ENCODE results near the gene IKZF3.
"Not testable (repeated sequence)": the region's sequence is repeated elsewhere in the genome, so short reads cannot be mapped to it uniquely, and the experiment has no call there.

The IKZF3 gene

GRCh38 chr17:39777534-39778365 is 86.4 kb downstream of the IKZF3 start:
- no peak for DNase-seq (ENCODE audit: low read depth)

DNA sequence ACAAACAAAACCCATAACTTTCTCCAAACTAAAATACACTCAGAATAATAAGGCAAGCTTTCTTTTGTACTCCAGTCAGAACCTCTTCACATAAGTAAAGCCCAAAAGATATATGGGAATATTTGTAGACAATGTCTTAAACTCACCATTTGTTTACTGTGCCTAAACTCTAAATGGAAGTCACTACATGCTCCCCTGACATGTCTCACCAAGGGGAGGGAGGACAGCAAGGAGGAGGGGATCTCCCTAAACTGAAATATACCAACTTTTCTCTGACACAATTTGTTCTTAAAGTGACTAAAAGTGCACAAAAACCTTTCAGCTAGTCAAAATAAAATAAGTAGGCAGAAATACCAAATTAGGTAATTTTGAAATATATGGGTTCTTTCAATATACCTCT is 87.9 kb downstream of the IKZF3 start:
- DNase-seq (ENCODE audit: low read depth) = no peak

- no peak for DNase-seq (ENCODE audit: low read depth)
Measured at GRCh38 chr17:39775031-39775430, 89.1 kb downstream of the IKZF3 start.

DNA sequence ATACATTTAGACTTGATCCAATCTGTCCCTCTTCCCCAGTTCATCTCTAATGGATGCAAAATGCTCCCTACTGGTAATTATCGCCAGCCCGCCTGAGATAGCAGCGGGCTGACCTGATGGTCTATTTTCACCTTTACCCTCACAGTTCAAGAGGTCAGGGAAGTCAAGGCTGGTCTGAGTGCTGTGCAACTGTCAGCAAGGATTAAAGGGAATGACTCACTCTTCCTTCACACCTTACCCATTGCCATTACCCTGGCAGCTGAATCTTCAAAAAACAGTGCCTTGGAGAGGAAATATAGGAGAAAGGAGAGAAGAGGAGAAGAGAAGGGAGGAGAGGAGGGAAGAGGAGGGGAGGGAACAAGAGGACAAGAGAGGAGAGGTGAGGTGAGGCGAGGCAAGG is 90.1 kb downstream of the IKZF3 start:
- DNase-seq (ENCODE audit: low read depth) = no peak

DNA sequence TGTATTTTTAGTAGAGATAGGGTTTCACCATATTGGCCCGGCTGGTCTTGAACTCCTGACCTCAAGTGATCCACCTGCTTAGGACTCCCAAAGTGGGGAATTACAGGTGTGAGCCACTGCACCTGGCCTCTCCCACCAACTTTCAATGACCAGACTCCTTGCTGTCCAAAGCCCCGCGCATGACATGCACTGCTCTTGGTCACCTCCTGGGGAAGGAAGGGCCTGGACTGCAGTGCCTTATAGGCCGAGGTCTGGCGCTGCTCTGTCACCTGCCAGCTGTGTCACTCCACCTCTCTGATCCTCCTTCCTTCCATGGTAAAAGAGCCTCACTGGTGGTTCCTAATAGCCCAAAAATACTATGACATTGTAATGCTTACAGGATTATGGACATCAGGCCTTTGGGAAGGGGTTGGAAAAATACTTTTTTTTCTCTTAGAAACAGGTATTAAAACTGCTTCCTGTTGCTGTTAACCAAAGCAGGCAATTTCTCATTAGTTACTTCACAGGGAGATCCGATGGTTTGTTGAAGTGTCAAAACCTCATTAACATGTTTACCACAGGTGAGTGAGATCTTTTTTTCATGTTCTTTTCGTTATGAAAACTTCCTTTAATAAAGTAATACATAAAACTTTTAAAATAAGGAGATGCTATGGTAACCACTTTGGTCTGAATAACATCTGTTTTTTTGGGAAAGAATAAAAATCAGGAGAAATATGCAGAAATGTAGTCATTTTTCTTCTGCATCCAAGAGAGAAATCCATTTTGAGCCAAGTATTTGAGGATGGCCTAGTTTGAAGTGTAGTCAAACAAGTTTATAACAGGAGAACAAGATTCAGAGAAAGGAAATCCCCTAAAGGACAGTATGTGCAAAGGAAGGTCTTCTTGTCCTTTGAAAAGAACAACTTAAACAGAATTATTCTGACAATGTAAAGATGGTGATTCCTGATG is 90.9 kb downstream of the IKZF3 start:
- DNase-seq (ENCODE audit: low read depth) = no peak

DNA sequence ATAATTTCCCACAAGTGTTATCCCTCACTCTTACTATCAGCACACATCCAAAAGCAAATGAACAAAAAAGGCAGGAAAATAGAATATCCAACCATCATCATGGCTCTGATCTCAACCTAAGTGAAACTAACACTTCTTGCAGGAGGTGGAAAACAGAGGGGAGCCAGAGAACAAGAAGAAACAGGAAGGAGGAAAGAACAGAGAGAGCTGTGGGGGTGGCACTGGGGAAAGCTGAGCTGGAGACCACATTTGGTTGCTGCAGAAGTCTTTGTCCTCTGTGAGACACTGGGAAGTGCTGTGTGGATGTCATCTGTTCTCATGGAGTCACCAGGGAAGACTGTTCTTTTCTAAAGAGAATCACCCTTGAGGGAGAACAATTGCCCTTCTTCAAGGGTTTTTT is 91.7 kb downstream of the IKZF3 start:
- no peak for DNase-seq (ENCODE audit: low read depth)

- peak; percentile 68 for DNase-seq (ENCODE audit: low read depth)
Measured at GRCh38 chr17:39769974-39770587, 94.0 kb downstream of the IKZF3 start.

- DNase-seq (ENCODE audit: low read depth) = no peak
Measured at GRCh38 chr17:39767147-39767546, 97.0 kb downstream of the IKZF3 start.

GRCh38 chr17:39765766-39766165 is 98.3 kb downstream of the IKZF3 start:
- no peak for DNase-seq (ENCODE audit: low read depth)

DNA sequence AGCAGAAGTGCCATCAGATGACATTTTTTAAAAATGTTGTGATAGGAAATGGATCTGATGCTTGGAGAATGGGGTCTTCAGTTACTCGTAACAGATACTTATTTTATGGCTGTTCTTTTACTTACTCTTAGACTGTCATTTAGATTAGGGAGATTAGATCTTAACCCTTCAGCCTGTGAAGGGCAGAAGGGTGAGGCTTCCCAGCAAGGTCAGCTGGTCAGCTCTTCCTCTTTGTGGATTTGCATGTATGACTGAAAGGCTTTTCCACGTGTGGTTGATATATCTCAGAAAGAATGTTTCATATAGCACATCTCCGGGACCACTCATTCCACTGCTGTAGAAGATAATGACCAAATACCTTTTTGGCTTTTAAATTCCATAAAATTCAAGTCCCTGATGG is 98.9 kb downstream of the IKZF3 start:
- DNase-seq (ENCODE audit: low read depth) = no peak

DNA sequence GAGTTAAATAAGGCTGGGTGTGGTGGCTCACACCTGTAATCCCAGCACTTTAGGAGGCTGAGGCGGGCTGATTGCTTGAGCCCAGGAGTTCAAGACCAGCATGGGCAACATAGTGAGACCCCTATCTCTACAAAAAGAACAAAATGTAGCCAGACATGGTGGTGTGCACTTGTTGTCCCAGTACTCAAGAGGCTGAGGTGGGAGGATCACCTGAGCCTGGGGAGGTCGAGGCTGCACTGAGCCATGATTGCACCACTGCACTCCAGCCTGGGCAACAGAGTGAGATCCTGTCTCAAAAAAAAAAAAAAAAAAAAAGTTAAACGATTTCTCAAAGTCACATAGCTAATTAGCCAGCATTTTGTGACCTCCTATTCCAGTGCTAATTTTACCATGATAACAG is 99.9 kb downstream of the IKZF3 start:
- not testable (repeated sequence) for DNase-seq (ENCODE audit: low read depth)

GRCh38 chr17:39763051-39763820 is 100.9 kb downstream of the IKZF3 start:
- DNase-seq (ENCODE audit: low read depth) = no peak

GRCh38 chr17:39761861-39762496 is 102.1 kb downstream of the IKZF3 start:
- DNase-seq (ENCODE audit: low read depth) = no peak

DNA sequence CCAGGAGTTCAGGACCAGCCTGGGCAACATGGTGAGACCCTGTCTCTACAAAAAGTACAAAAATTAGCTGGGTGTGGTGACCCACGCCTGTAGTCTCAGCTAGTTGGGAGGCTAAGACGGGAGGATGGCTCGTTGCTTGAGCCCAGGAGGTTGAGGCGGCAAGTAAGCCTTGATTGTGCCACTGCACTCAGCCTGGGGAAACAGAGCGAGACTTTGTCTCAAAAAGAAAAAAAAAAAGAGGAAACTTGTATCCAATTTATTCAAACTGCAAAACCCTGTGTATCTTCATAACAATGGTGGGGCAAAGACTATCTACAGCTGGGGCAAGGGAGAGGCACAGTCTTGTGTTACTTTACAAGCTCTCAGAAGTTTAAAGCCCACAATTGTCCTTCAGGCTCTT is 104.9 kb downstream of the IKZF3 start:
- no peak for DNase-seq (ENCODE audit: low read depth)

GRCh38 chr17:39757931-39758873 is 105.9 kb downstream of the IKZF3 start:
- DNase-seq (ENCODE audit: low read depth) = no peak

DNA sequence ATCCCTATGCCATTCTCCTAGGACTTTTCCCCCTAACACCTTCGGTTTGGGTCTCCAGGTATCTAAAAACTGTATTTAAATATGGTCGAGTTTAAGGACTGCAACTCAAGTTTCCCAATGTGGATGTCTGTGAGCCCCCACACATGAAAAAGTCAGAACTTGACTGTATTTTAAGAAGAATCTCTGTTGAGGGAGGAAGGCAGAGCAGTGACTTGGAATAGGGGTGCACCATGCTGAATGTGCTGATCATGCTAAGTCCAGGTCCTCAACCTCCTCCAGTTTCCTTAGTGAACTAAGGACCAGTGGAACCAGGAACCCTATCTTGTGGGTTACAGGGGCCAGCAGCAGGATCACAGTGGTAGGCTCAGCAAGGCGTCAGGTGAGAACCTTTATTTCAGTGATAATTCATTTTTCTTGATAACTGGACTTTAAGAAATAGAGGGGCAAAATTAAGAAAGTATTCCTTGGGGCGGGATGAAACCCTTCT is 106.9 kb downstream of the IKZF3 start:
- DNase-seq (ENCODE audit: low read depth) = no peak

DNA sequence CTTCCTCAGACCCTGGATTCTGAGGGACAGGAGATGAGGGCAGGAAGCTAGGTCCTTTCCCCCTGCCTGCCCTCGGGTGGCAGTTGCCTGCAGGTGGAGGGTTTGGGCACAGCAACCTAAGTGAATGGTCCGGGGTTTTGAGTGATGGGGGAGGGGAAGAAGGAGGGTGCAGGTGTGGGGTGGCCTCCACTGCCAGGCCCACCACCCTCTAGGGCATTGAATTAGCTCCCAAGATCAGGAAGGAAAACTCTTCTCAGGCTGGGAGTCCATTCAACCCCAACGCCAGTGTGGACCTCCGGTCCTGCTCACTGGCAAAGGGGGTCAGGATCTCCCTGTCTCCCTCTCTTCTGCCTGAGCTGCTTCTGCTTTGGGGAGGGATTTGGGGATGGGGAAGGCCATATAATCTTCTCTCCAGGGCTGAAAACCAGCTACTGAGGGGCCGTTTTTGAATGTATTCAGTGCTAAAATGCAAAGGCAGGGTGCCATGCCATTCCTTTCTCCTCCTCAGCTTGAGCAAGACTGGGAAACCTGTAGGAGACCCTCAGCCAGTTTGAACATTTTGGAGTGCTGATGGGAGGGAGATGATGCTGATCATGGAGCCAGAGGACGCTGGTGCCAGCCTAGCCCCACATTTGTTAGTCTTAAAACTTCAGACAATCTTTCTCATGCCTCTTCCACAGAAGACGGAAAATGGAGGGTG is 107.6 kb downstream of the IKZF3 start:
- no peak for DNase-seq (ENCODE audit: low read depth)

- no peak for DNase-seq (ENCODE audit: low read depth)
Measured at GRCh38 chr17:39755554-39756379, 108.3 kb downstream of the IKZF3 start.

Measured in HS-5 (cell line).